ENCODE data around the gene GAS7.

DNA sequence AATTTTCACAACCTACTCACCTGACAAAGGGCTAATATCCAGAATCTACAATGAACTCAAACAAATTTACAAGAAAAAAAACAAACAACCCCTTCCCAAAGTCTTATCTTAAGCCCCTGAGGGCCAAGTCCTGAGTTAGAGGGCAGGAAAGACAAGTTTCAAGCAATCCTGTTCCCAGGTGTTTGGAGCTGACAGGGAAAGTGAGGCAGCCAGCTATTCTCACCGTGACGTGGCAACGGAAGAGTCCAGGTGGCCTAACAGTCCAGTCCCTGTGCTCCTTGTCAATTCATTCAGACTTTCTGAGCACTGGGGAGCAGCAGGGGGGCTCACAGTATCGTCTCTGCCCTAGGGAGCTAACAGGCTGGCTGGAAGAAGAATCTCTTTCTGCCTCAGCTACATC lies 203.6 kb downstream of the GAS7 start:
- TF ChIP-seq POLR2A (IDR thresholded peaks at IDR 0.05; ENCODE audit: low read length): no peak
- no peak for TF ChIP-seq GATA1 (IDR thresholded peaks at IDR 0.05; ENCODE audit: low read depth, low read length)
